B cell (primary cell): Measurements from ENCODE around the gene LCOR. TPM values are rescaled to one million over a fixed set of nuclear protein-coding genes. Genes with fewer than 3 reads are reported as not detected.

Experiments used
- ATAC-seq: fragments of 200-7000 bp; cut with Tn5 transposase; one replicate; pipeline ENCODE4 v1.10.0; 2021; ENCODE audit warnings: low read depth, mild to moderate bottlenecking, moderate number of reproducible peaks, moderate library complexity
- CTCF ChIA-PET: fragments of 350-600 bp; sonication (Branson Sonifier 250); formaldehyde crosslinking; loops from one replicate; lab custom pipeline; 2021; ENCODE audit warnings: antibody characterized with exemption, inconsistent platforms; lab: Charles Lee
- POLR2A ChIA-PET: fragments of 350-600 bp; sonication (Branson Sonifier 250); formaldehyde crosslinking; loops from one replicate; lab custom pipeline; 2021; ENCODE audit warnings: antibody characterized with exemption; lab: Charles Lee
- DNase-seq: peaks from one replicate; pipeline ENCODE4 v3.0.0; 2013
- H2AFZ ChIP-seq: 2 replicates; pipeline ENCODE4 v1.6.1; 2012; ENCODE audit warnings: mild to moderate bottlenecking, low read depth, low read length; ENCODE audit not compliant: insufficient read depth, poor library complexity, severe bottlenecking
- H3K27ac ChIP-seq, 2 donors: 1 replicate in 1 of 2; 2 replicates in 1 of 2; pipeline ENCODE4 v1.5.1; 2012 to 2013; ENCODE audit warnings: low read length in 2 of 2, mild to moderate bottlenecking in 2 of 2, moderate library complexity in 1 of 2
- H3K27me3 ChIP-seq, 4 experiments: fragments of 200-600 bp in 1 of 4; sonication (generic) in 1 of 4; replicated peaks in 1 of 4; 1 replicate in 2 of 4; 2 replicates in 2 of 4; pipeline versions ENCODE4 v1.6.1 to v1.7.0; 2013 to 2016; ENCODE audit warnings: low read length in 3 of 4, mild to moderate bottlenecking in 2 of 4, mixed read lengths in 1 of 4, moderate library complexity in 1 of 4; ENCODE audit not compliant: insufficient read depth in 4 of 4, control insufficient read depth in 3 of 4; ENCODE audit errors: control extremely low read depth in 1 of 4
- H3K36me3 ChIP-seq, 2 experiments: replicated peaks in 1 of 2; 1 replicate in 1 of 2; 2 replicates in 1 of 2; pipeline versions ENCODE4 v1.6.1 to v1.7.1; 2013; ENCODE audit warnings: low read length in 1 of 2; ENCODE audit not compliant: insufficient read depth in 2 of 2, control insufficient read depth in 1 of 2; ENCODE audit errors: control extremely low read depth in 1 of 2, extremely low read depth in 1 of 2
- H3K4me1 ChIP-seq, 2 donors: fragments of 200-600 bp in 1 of 2; sonication (generic) in 1 of 2; 1 replicate in 1 of 2; 2 replicates in 1 of 2; pipeline versions ENCODE4 v1.5.1 to v1.6.1; 2013 to 2017; ENCODE audit warnings: low read length in 2 of 2; ENCODE audit not compliant: control insufficient read depth in 2 of 2, insufficient read depth in 2 of 2
- H3K4me2 ChIP-seq: replicated peaks from 2 replicates; pipeline ENCODE3; 2012; ENCODE audit warnings: mild to moderate bottlenecking, low read depth, low read length; ENCODE audit not compliant: poor library complexity, severe bottlenecking
- H3K4me3 ChIP-seq, 5 experiments: fragments of 200-600 bp in 1 of 5; sonication (generic) in 1 of 5; 1 replicate in 3 of 5; 2 replicates in 2 of 5; pipeline versions ENCODE4 v1.5.1 to v1.7.0; 2011 to 2016; ENCODE audit warnings: low read length in 4 of 5, mild to moderate bottlenecking in 4 of 5, low read depth in 2 of 5, control low read depth in 1 of 5, moderate library complexity in 1 of 5; ENCODE audit not compliant: insufficient read depth in 1 of 5; ENCODE audit errors: control extremely low read depth in 1 of 5, extremely low read depth in 1 of 5
- H3K79me2 ChIP-seq: fragments of 200-600 bp; sonication (generic); one replicate; pipeline ENCODE4 v1.6.0; 2016; ENCODE audit warnings: low read length; ENCODE audit not compliant: control insufficient read depth, insufficient read depth
- H3K9ac ChIP-seq: fragments of 200-600 bp; sonication (generic); 2 replicates; pipeline ENCODE4 v1.6.1; 2017; ENCODE audit warnings: mild to moderate bottlenecking, low read length, moderate library complexity
- H3K9me3 ChIP-seq, 3 donors: one replicate each; pipeline versions ENCODE4 v1.6.1 to v1.7.1; 2013; ENCODE audit warnings: low read length in 2 of 3; ENCODE audit not compliant: control insufficient read depth in 2 of 3, insufficient read depth in 1 of 3; ENCODE audit errors: control extremely low read depth in 1 of 3
- H4K20me1 ChIP-seq: 2 replicates; pipeline ENCODE4 v1.6.0; 2012; ENCODE audit warnings: mild to moderate bottlenecking, low read length; ENCODE audit not compliant: insufficient read depth, control insufficient read depth, poor library complexity, severe bottlenecking
- H3K27ac Mint-ChIP-seq: one replicate; pipeline ENCODE4 v1.8.0; 2021; ENCODE audit warnings: mixed read lengths
- H3K27me3 Mint-ChIP-seq: one replicate; pipeline ENCODE4 v1.8.0; 2021; ENCODE audit warnings: mixed read lengths
- H3K4me1 Mint-ChIP-seq: one replicate; pipeline ENCODE4 v1.8.0; 2021; ENCODE audit warnings: mixed read lengths
- H3K4me3 Mint-ChIP-seq: one replicate; pipeline ENCODE4 v1.8.0; 2021; ENCODE audit warnings: mixed read lengths
- H3K9me3 Mint-ChIP-seq: one replicate; pipeline ENCODE4 v1.8.0; 2022; ENCODE audit warnings: mixed read lengths; ENCODE audit not compliant: insufficient read depth
- EZH2 ChIP-seq: IDR thresholded peaks from 2 replicates; pipeline ENCODE4 v1.6.1; 2012; ENCODE audit warnings: borderline replicate concordance, low read depth, mild to moderate bottlenecking, moderate library complexity, low read length; ENCODE audit not compliant: insufficient read depth, poor library complexity, severe bottlenecking
- WGBS: methylation state at CpG from one replicate; pipeline ENCODE4 v1.1.5; 2013; ENCODE audit warnings: missing lambda C conversion rate; ENCODE audit not compliant: insufficient coverage; 5-methylcytosine and 5-hydroxymethylcytosine counted together
- intact Hi-C: fragments of 100-400 bp; cut with micrococcal nuclease; formaldehyde crosslinking; loops from one replicate; pipeline ENCODE4 v1.10.0; 2022
- polyA plus RNA-seq: library from polyadenylated mRNA; depleted of rRNA; stranded (reverse); fragments of >200 nt; gene quantifications from 2 replicates; pipeline ENCODE4 v1.2.3, GENCODE V29; 2012
- total RNA-seq, 2 donors: library from RNA; stranded (reverse); fragments of 120-200 nt in 1 of 2; gene quantifications; 1 replicate in 1 of 2; 2 replicates in 1 of 2; pipeline versions ENCODE4 v1.2.3 to v1.2.4, GENCODE V29; 2013 to 2022
- TF ChIP-seq, protein P1 (sequence below): fragments of 200-600 bp; IDR thresholded peaks from one replicate; pipeline ENCODE4 v1.8.0; 2022; ENCODE audit warnings: antibody characterized with exemption, mild to moderate bottlenecking

Gene LCOR
- total and polyA plus RNA-seq, 2 donors (not counting 1 experiment from before 2014, with no cell fraction given): 5.1 to 70.0 TPM

- no peak for ATAC-seq
- H3K4me2 ChIP-seq: no peak overlapping the region
- WGBS: 81% methylated on average over 3 of the region's 5 CpGs
- POLR2A ChIA-PET: no interaction called here
- H3K9me3 ChIP-seq: peaks cover 0 to 3% (median 3%) of the 10 kb centered on the region in 3 donors
- H3K27ac Mint-ChIP-seq: no peak overlapping the region
- H4K20me1 ChIP-seq: no peaks in the 10 kb centered on the region
- H3K4me1 ChIP-seq: peaks cover 7 to 10% of the 10 kb centered on the region in 2 donors
- DNase-seq: no peak
- H2AFZ ChIP-seq: no peak overlapping the region
- H3K79me2 ChIP-seq: no peaks in the 10 kb centered on the region
- no peaks in the 10 kb centered on the region for H3K27me3 Mint-ChIP-seq
- H3K36me3 ChIP-seq: no peaks in the 10 kb centered on the region
- H3K4me3 ChIP-seq: no peak overlapping the region
- peaks cover 14% of the 10 kb centered on the region for H3K4me1 Mint-ChIP-seq
- intact Hi-C loops: no loop called here
- H3K9me3 Mint-ChIP-seq: no peaks in the 10 kb centered on the region
- CTCF ChIA-PET: interaction anchor here (1.1 to 1.8 kb wide), 2 partner anchors 17 to 168 kb away, joined by 3 to 6 read pairs; no protein-coding TSS in a partner anchor
- no peak for TF ChIP-seq EZH2
- TF ChIP-seq, protein P1, sequence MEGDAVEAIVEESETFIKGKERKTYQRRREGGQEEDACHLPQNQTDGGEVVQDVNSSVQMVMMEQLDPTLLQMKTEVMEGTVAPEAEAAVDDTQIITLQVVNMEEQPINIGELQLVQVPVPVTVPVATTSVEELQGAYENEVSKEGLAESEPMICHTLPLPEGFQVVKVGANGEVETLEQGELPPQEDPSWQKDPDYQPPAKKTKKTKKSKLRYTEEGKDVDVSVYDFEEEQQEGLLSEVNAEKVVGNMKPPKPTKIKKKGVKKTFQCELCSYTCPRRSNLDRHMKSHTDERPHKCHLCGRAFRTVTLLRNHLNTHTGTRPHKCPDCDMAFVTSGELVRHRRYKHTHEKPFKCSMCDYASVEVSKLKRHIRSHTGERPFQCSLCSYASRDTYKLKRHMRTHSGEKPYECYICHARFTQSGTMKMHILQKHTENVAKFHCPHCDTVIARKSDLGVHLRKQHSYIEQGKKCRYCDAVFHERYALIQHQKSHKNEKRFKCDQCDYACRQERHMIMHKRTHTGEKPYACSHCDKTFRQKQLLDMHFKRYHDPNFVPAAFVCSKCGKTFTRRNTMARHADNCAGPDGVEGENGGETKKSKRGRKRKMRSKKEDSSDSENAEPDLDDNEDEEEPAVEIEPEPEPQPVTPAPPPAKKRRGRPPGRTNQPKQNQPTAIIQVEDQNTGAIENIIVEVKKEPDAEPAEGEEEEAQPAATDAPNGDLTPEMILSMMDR: no peak
- H3K4me3 Mint-ChIP-seq: no peak overlapping the region
- H3K27ac ChIP-seq: no peak overlapping the region
- no peak overlapping the region for H3K9ac ChIP-seq
- no peaks in the 10 kb centered on the region for H3K27me3 ChIP-seq
These were observed 210.0 kb downstream of the LCOR start for GRCh38 chr10:97042081-97042480.

- no peak overlapping the region for H3K27ac Mint-ChIP-seq
- intact Hi-C loops: no loop called here
These were observed 210.8 kb downstream of the LCOR start for GRCh38 chr10:97042716-97043562.

More at GRCh38 chr10:97042716-97043562, 210.8 kb downstream of the LCOR start:
- Histone ChIP-seq H3K9me3 (peaks cover 0 to 3% (median 3%) of the 10 kb centered on the region in 3 donors), H3K4me3 (no peak overlapping the region), H3K36me3 (no peaks in the 10 kb centered on the region), H3K79me2 (no peaks in the 10 kb centered on the region), H3K27me3 (no peaks in the 10 kb centered on the region), H3K9ac (no peak overlapping the region), H3K4me1 (peaks cover 1% of the 10 kb centered on the region in 2 donors), H2AFZ (no peak overlapping the region), H3K4me2 (no peak overlapping the region), H3K27ac (no peak overlapping the region), H4K20me1 (no peaks in the 10 kb centered on the region)
- DNase-seq (no peak), ATAC-seq (no peak)
- H3K4me1 Mint-ChIP-seq: peaks cover 6% of the 10 kb centered on the region
- no peaks in the 10 kb centered on the region for H3K9me3 Mint-ChIP-seq
- CTCF ChIA-PET: no interaction called here
- POLR2A ChIA-PET: no interaction called here
- H3K27me3 Mint-ChIP-seq: no peaks in the 10 kb centered on the region
- 94% methylated on average over 36 of the region's 38 CpGs for WGBS
- TF ChIP-seq EZH2: no peak
- TF ChIP-seq, protein P1: no peak
- H3K4me3 Mint-ChIP-seq: no peak overlapping the region
